Measurements from ENCODE around the gene NOS1AP.

GRCh38 chr1:162359523-162360236 is 290.2 kb downstream of the NOS1AP start:
- no peak for TF ChIP-seq ZNF274 (IDR thresholded peaks at IDR 0.05; ENCODE audit: low read depth, low read length)
- TF ChIP-seq YY1 (IDR thresholded peaks at IDR 0.05; ENCODE audit: insufficient read depth, insufficient read length) = no peak
